NT2/D1 (cell line): ENCODE data around the gene LMAN1.

Experiments used
- DNase-seq: peaks from one replicate; pipeline ENCODE4 v3.0.0-alpha.2; 2011; ENCODE audit warnings: low read depth, low spot score
- H3K27me3 ChIP-seq: 2 replicates; pipeline ENCODE4 v1.6.0; 2011; ENCODE audit warnings: mild to moderate bottlenecking; ENCODE audit not compliant: insufficient read length, insufficient read depth
- H3K36me3 ChIP-seq: 2 replicates; pipeline ENCODE4 v1.6.1; 2011; ENCODE audit warnings: mild to moderate bottlenecking, low read length, mixed read lengths; ENCODE audit not compliant: insufficient read depth, insufficient read length
- H3K4me1 ChIP-seq: 2 replicates; pipeline ENCODE4 v1.5.1; 2011; ENCODE audit not compliant: insufficient read depth, insufficient read length
- H3K4me3 ChIP-seq: 2 replicates; pipeline ENCODE4 v1.5.1; 2011; ENCODE audit warnings: low read depth; ENCODE audit not compliant: insufficient read length
- H3K9ac ChIP-seq: 2 replicates; pipeline ENCODE4 v1.6.0; 2011; ENCODE audit warnings: low read depth; ENCODE audit not compliant: insufficient read length
- H3K9me3 ChIP-seq: 2 replicates; pipeline ENCODE4 v1.5.1; 2011; ENCODE audit warnings: mild to moderate bottlenecking, low read length; ENCODE audit not compliant: insufficient read depth
- SUZ12 ChIP-seq: IDR thresholded peaks from 2 replicates; pipeline ENCODE4 v1.6.1; 2011; ENCODE audit not compliant: insufficient read length, insufficient read depth; ENCODE audit errors: extremely low read depth
- YY1 ChIP-seq: IDR thresholded peaks from 2 replicates; pipeline ENCODE4 v1.6.1; 2011; ENCODE audit not compliant: insufficient read length, insufficient read depth
- ZNF274 ChIP-seq: IDR thresholded peaks from 2 replicates; pipeline ENCODE4 v1.6.1; 2011; ENCODE audit warnings: mild to moderate bottlenecking, low read depth, low read length

LMAN1 gene

GRCh38 chr18:59303006-59303405 lies 56.1 kb downstream of the LMAN1 start:
- Histone ChIP-seq H3K27me3 (peaks cover 19% of the 10 kb centered on the region), H3K9me3 (no peaks in the 10 kb centered on the region), H3K4me3 (no peak overlapping the region), H3K36me3 (no peaks in the 10 kb centered on the region), H3K9ac (no peak overlapping the region), H3K4me1 (no peaks in the 10 kb centered on the region)
- no peak for DNase-seq
- TF ChIP-seq ZNF274 (no peak), SUZ12 (no peak), YY1 (no peak)

- no peak overlapping the region for H3K9ac ChIP-seq
- H3K27me3 ChIP-seq, result peaks cover 12% of the 10 kb centered on the region
- TF ChIP-seq SUZ12, result no peak
- TF ChIP-seq YY1, result no peak
- no peak for TF ChIP-seq ZNF274
- H3K9me3 ChIP-seq, result no peaks in the 10 kb centered on the region
- no peak for DNase-seq
- no peaks in the 10 kb centered on the region for H3K36me3 ChIP-seq
- no peaks in the 10 kb centered on the region for H3K4me1 ChIP-seq
- no peak overlapping the region for H3K4me3 ChIP-seq
Observed at GRCh38 chr18:59301929-59302328, 57.1 kb downstream of the LMAN1 start.

GRCh38 chr18:59300676-59301285 lies 58.3 kb downstream of the LMAN1 start:
- Histone ChIP-seq H3K36me3 (no peaks in the 10 kb centered on the region), H3K4me1 (no peaks in the 10 kb centered on the region), H3K4me3 (no peak overlapping the region), H3K27me3 (peaks cover 6% of the 10 kb centered on the region), H3K9ac (no peak overlapping the region), H3K9me3 (no peaks in the 10 kb centered on the region)
- TF ChIP-seq ZNF274, result no peak
- DNase-seq, result no peak

GRCh38 chr18:59298871-59299270 lies 60.2 kb downstream of the LMAN1 start:
- Histone ChIP-seq H3K27me3 (no peaks in the 10 kb centered on the region), H3K4me3 (no peak overlapping the region), H3K9ac (no peak overlapping the region), H3K9me3 (no peaks in the 10 kb centered on the region), H3K36me3 (no peaks in the 10 kb centered on the region), H3K4me1 (no peaks in the 10 kb centered on the region)
- TF ChIP-seq YY1, result no peak
- no peak for TF ChIP-seq SUZ12
- no peak for TF ChIP-seq ZNF274
- DNase-seq, result no peak

GRCh38 chr18:59293317-59293716 lies 65.7 kb downstream of the LMAN1 start:
- no peaks in the 10 kb centered on the region for H3K4me1 ChIP-seq
- no peak overlapping the region for H3K4me3 ChIP-seq
- no peak for TF ChIP-seq YY1
- no peak for TF ChIP-seq ZNF274
- no peak for TF ChIP-seq SUZ12
- no peak for DNase-seq
- H3K27me3 ChIP-seq, result no peaks in the 10 kb centered on the region
- no peak overlapping the region for H3K9ac ChIP-seq
- H3K9me3 ChIP-seq, result no peaks in the 10 kb centered on the region
- H3K36me3 ChIP-seq, result no peaks in the 10 kb centered on the region

- no peaks in the 10 kb centered on the region for H3K9me3 ChIP-seq
- H3K27me3 ChIP-seq, result no peaks in the 10 kb centered on the region
- no peaks in the 10 kb centered on the region for H3K4me1 ChIP-seq
- H3K9ac ChIP-seq, result no peak overlapping the region
- H3K4me3 ChIP-seq, result no peak overlapping the region
- TF ChIP-seq YY1 (no peak), SUZ12 (no peak), ZNF274 (no peak)
- H3K36me3 ChIP-seq, result no peaks in the 10 kb centered on the region
- DNase-seq, result no peak
Observed at GRCh38 chr18:59286341-59286740, 72.7 kb downstream of the LMAN1 start.

GRCh38 chr18:59282341-59282740 lies 76.7 kb downstream of the LMAN1 start:
- Histone ChIP-seq H3K27me3 (no peaks in the 10 kb centered on the region), H3K4me1 (no peaks in the 10 kb centered on the region), H3K36me3 (no peaks in the 10 kb centered on the region), H3K9ac (no peak overlapping the region), H3K4me3 (no peak overlapping the region), H3K9me3 (no peaks in the 10 kb centered on the region)
- TF ChIP-seq YY1, result no peak
- TF ChIP-seq ZNF274, result no peak
- no peak for DNase-seq

GRCh38 chr18:59279722-59280121 lies 79.3 kb downstream of the LMAN1 start:
- no peak for DNase-seq
- H3K4me3 ChIP-seq, result no peak overlapping the region
- no peak for TF ChIP-seq ZNF274
- TF ChIP-seq YY1, result no peak
- no peak for TF ChIP-seq SUZ12
- no peaks in the 10 kb centered on the region for H3K36me3 ChIP-seq
- no peaks in the 10 kb centered on the region for H3K9me3 ChIP-seq
- no peaks in the 10 kb centered on the region for H3K4me1 ChIP-seq
- no peaks in the 10 kb centered on the region for H3K27me3 ChIP-seq
- H3K9ac ChIP-seq, result no peak overlapping the region
